BLaER1 (cell line): ENCODE measurements around the gene CPN2.

ENCODE experiments used
- H3K27ac ChIP-seq: shearing (Covaris generic); formaldehyde crosslinking; 2 replicates; pipeline ENCODE4 v1.8.1; 2022
- H3K27me3 ChIP-seq: shearing (Covaris generic); formaldehyde crosslinking; 2 replicates; pipeline ENCODE4 v1.8.1; 2022
- H3K36me3 ChIP-seq: shearing (Covaris generic); formaldehyde crosslinking; 2 replicates; pipeline ENCODE4 v1.8.1; 2022
- H3K4me1 ChIP-seq: shearing (Covaris generic); formaldehyde crosslinking; 2 replicates; pipeline ENCODE4 v1.8.1; 2022
- H3K4me2 ChIP-seq: shearing (Covaris generic); formaldehyde crosslinking; 2 replicates; pipeline ENCODE4 v1.8.1; 2022
- H3K4me3 ChIP-seq: shearing (Covaris generic); formaldehyde crosslinking; 2 replicates; pipeline ENCODE4 v1.8.1; 2022
- H3K9ac ChIP-seq: shearing (Covaris generic); formaldehyde crosslinking; 2 replicates; pipeline ENCODE4 v1.8.1; 2022
- H3K9me3 ChIP-seq: shearing (Covaris generic); formaldehyde crosslinking; 2 replicates; pipeline ENCODE4 v1.8.1; 2022
- H4K20me1 ChIP-seq: shearing (Covaris generic); formaldehyde crosslinking; 2 replicates; pipeline ENCODE4 v1.8.1; 2022
- Cebpa-rat ChIP-seq: shearing (Covaris generic); IDR thresholded peaks from 2 replicates; pipeline ENCODE4 v1.8.1; 2022

The CPN2 gene

GRCh38 chr3:194333981-194334320, 17.2 kb downstream of the CPN2 start:
- Histone ChIP-seq H3K4me3 (0 out of 2 replicates have a peak overlapping the region, but pooled peaks have one; percentile 66), H3K36me3 (no peaks in the 10 kb centered on the region), H3K27me3 (peaks cover 23% of the 10 kb centered on the region), H3K9me3 (no peaks in the 10 kb centered on the region), H4K20me1 (no peaks in the 10 kb centered on the region), H3K4me1 (peaks cover 39% of the 10 kb centered on the region), H3K27ac (no peak overlapping the region), H3K9ac (no peak overlapping the region), H3K4me2 (peak overlapping the region; percentile 90)
- no peak for TF ChIP-seq Cebpa-rat

GRCh38 chr3:194333212-194333980, 17.7 kb downstream of the CPN2 start:
- no peaks in the 10 kb centered on the region for H4K20me1 ChIP-seq
- H3K27me3 ChIP-seq, result peaks cover 23% of the 10 kb centered on the region
- peak overlapping the region; percentile 66 for H3K4me3 ChIP-seq
- peak overlapping the region; percentile 90 for H3K4me2 ChIP-seq
- no peak for TF ChIP-seq Cebpa-rat
- H3K9ac ChIP-seq, result peak overlapping the region; percentile 25; the same call in 1 of the 2 replicates
- no peaks in the 10 kb centered on the region for H3K9me3 ChIP-seq
- peaks cover 39% of the 10 kb centered on the region for H3K4me1 ChIP-seq
- no peaks in the 10 kb centered on the region for H3K36me3 ChIP-seq
- H3K27ac ChIP-seq, result no peak overlapping the region

- no peak for TF ChIP-seq Cebpa-rat
- H3K27me3 ChIP-seq, result peaks cover 23% of the 10 kb centered on the region
- H3K9me3 ChIP-seq, result no peaks in the 10 kb centered on the region
- no peak overlapping the region for H3K27ac ChIP-seq
- no peaks in the 10 kb centered on the region for H3K36me3 ChIP-seq
- peaks cover 33% of the 10 kb centered on the region for H3K4me1 ChIP-seq
- no peak overlapping the region for H3K9ac ChIP-seq
- H3K4me2 ChIP-seq, result no peak overlapping the region
- H3K4me3 ChIP-seq, result no peak overlapping the region
- no peaks in the 10 kb centered on the region for H4K20me1 ChIP-seq
Observed at GRCh38 chr3:194332858-194333211, 18.3 kb downstream of the CPN2 start.

GRCh38 chr3:194330579-194330978, 20.5 kb downstream of the CPN2 start:
- Histone ChIP-seq H3K9ac (no peak overlapping the region), H4K20me1 (no peaks in the 10 kb centered on the region), H3K4me2 (peak overlapping the region; percentile 30), H3K27ac (no peak overlapping the region), H3K4me3 (no peak overlapping the region), H3K9me3 (0 out of 2 replicates have a peak, but pooled peaks cover 6% of the 10 kb centered on the region), H3K27me3 (peaks cover 23% of the 10 kb centered on the region), H3K36me3 (no peaks in the 10 kb centered on the region), H3K4me1 (peaks cover 18% of the 10 kb centered on the region)
- no peak for TF ChIP-seq Cebpa-rat

GRCh38 chr3:194330160-194330559, 21.0 kb downstream of the CPN2 start:
- 0 out of 2 replicates have a peak, but pooled peaks cover 6% of the 10 kb centered on the region for H3K9me3 ChIP-seq
- H3K27me3 ChIP-seq, result peaks cover 23% of the 10 kb centered on the region
- peaks cover 14% of the 10 kb centered on the region for H3K4me1 ChIP-seq
- no peak overlapping the region for H3K27ac ChIP-seq
- H3K9ac ChIP-seq, result no peak overlapping the region
- TF ChIP-seq Cebpa-rat, result no peak
- H3K36me3 ChIP-seq, result no peaks in the 10 kb centered on the region
- peak overlapping the region; percentile 30; the same call in 1 of the 2 replicates for H3K4me2 ChIP-seq
- H3K4me3 ChIP-seq, result no peak overlapping the region
- H4K20me1 ChIP-seq, result no peaks in the 10 kb centered on the region

- no peaks in the 10 kb centered on the region for H4K20me1 ChIP-seq
- no peak overlapping the region for H3K9ac ChIP-seq
- no peak overlapping the region for H3K27ac ChIP-seq
- no peaks in the 10 kb centered on the region for H3K36me3 ChIP-seq
- no peak overlapping the region for H3K4me2 ChIP-seq
- peaks cover 13% of the 10 kb centered on the region for H3K4me1 ChIP-seq
- no peak for TF ChIP-seq Cebpa-rat
- 0 out of 2 replicates have a peak, but pooled peaks cover 6% of the 10 kb centered on the region for H3K9me3 ChIP-seq
- no peak overlapping the region for H3K4me3 ChIP-seq
- peaks cover 23% of the 10 kb centered on the region for H3K27me3 ChIP-seq
Observed at GRCh38 chr3:194329583-194329965, 21.6 kb downstream of the CPN2 start.

- TF ChIP-seq Cebpa-rat, result no peak
- H3K4me3 ChIP-seq, result no peak overlapping the region
- no peak overlapping the region for H3K4me2 ChIP-seq
- H3K36me3 ChIP-seq, result no peaks in the 10 kb centered on the region
- no peak overlapping the region for H3K9ac ChIP-seq
- H3K27me3 ChIP-seq, result peaks cover 23% of the 10 kb centered on the region
- no peaks in the 10 kb centered on the region for H4K20me1 ChIP-seq
- 0 out of 2 replicates have a peak, but pooled peaks cover 6% of the 10 kb centered on the region for H3K9me3 ChIP-seq
- H3K4me1 ChIP-seq, result peaks cover 17% of the 10 kb centered on the region
- H3K27ac ChIP-seq, result no peak overlapping the region
Observed at GRCh38 chr3:194328942-194329582, 22.1 kb downstream of the CPN2 start.

- Histone ChIP-seq H3K27ac (no peak overlapping the region), H3K9me3 (0 out of 2 replicates have a peak, but pooled peaks cover 6% of the 10 kb centered on the region), H3K27me3 (peaks cover 17% of the 10 kb centered on the region), H3K4me1 (peaks cover 17% of the 10 kb centered on the region), H3K36me3 (no peaks in the 10 kb centered on the region), H3K4me3 (no peak overlapping the region), H3K9ac (no peak overlapping the region), H4K20me1 (no peaks in the 10 kb centered on the region), H3K4me2 (no peak overlapping the region)
- TF ChIP-seq Cebpa-rat, result no peak
Observed at GRCh38 chr3:194328053-194328657, 23.0 kb downstream of the CPN2 start.

GRCh38 chr3:194327218-194328052, 23.7 kb downstream of the CPN2 start:
- Histone ChIP-seq H3K9me3 (0 out of 2 replicates have a peak, but pooled peaks cover 6% of the 10 kb centered on the region), H3K4me2 (no peak overlapping the region), H3K4me1 (peaks cover 15% of the 10 kb centered on the region), H4K20me1 (no peaks in the 10 kb centered on the region), H3K36me3 (no peaks in the 10 kb centered on the region), H3K9ac (no peak overlapping the region), H3K27me3 (peaks cover 10% of the 10 kb centered on the region), H3K4me3 (no peak overlapping the region), H3K27ac (no peak overlapping the region)
- no peak for TF ChIP-seq Cebpa-rat

- Histone ChIP-seq H3K4me2 (no peak overlapping the region), H3K9me3 (0 out of 2 replicates have a peak, but pooled peaks cover 6% of the 10 kb centered on the region), H3K9ac (no peak overlapping the region), H3K4me3 (no peak overlapping the region), H3K4me1 (peaks cover 15% of the 10 kb centered on the region), H3K27ac (no peak overlapping the region), H3K36me3 (no peaks in the 10 kb centered on the region), H3K27me3 (peaks cover 4% of the 10 kb centered on the region), H4K20me1 (no peaks in the 10 kb centered on the region)
- TF ChIP-seq Cebpa-rat, result no peak
Observed at GRCh38 chr3:194326968-194327217, 24.2 kb downstream of the CPN2 start.
